HEK293T (cell line): Measurements from ENCODE around the gene C22orf15.

ENCODE experiments used
- CTCF ChIA-PET: fragments of 350-600 bp; formaldehyde crosslinking; extraction: SDS; loops from one replicate; lab custom pipeline; 2021; ENCODE audit warnings: antibody characterized with exemption, inconsistent platforms; lab: Yijun Ruan, JAX
- POLR2A ChIA-PET: fragments of 350-600 bp; formaldehyde crosslinking; extraction: SDS; loops from one replicate; lab custom pipeline; 2020; ENCODE audit warnings: antibody characterized with exemption, inconsistent platforms; lab: Yijun Ruan, JAX
- DNase-seq: peaks from one replicate; pipeline ENCODE4 v3.0.0; 2012; ENCODE audit warnings: mixed read lengths; ENCODE audit errors: extremely low spot score
- ARNT ChIP-seq: fragments of 450-650 bp; IDR thresholded peaks from 2 replicates; pipeline ENCODE4 v1.6.1; 2017; ENCODE audit warnings: mild to moderate bottlenecking
- BHLHE40 ChIP-seq: fragments of 450-650 bp; IDR thresholded peaks from 2 replicates; pipeline ENCODE4 v1.6.1; 2016; ENCODE audit warnings: mild to moderate bottlenecking, moderate library complexity, borderline replicate concordance
- CTBP1 ChIP-seq: fragments of 450-650 bp; IDR thresholded peaks from 2 replicates; pipeline ENCODE4 v1.6.1; 2016; ENCODE audit warnings: borderline replicate concordance
- ELF4 ChIP-seq: fragments of 450-650 bp; IDR thresholded peaks from 2 replicates; pipeline ENCODE4 v1.6.1; 2017; ENCODE audit warnings: antibody characterized with exemption
- FOXA1 ChIP-seq: fragments of 450-650 bp; IDR thresholded peaks from 2 replicates; pipeline ENCODE4 v1.6.1; 2016; ENCODE audit warnings: mild to moderate bottlenecking
- FOXK2 ChIP-seq: fragments of 450-650 bp; IDR thresholded peaks from 2 replicates; pipeline ENCODE4 v1.6.1; 2016; ENCODE audit warnings: mild to moderate bottlenecking
- FOXM1 ChIP-seq: fragments of 450-650 bp; IDR thresholded peaks from 2 replicates; pipeline ENCODE4 v1.6.1; 2017; ENCODE audit warnings: mild to moderate bottlenecking, borderline replicate concordance
- HDGF ChIP-seq: fragments of 450-650 bp; IDR thresholded peaks from 2 replicates; pipeline ENCODE4 v1.6.1; 2017; ENCODE audit warnings: antibody characterized with exemption, borderline replicate concordance
- L3MBTL2 ChIP-seq: fragments of 450-650 bp; conservative IDR thresholded peaks from 2 replicates; pipeline ENCODE4 v1.6.1; 2016; ENCODE audit warnings: mild to moderate bottlenecking
- LEF1 ChIP-seq: fragments of 450-650 bp; IDR thresholded peaks from 2 replicates; pipeline ENCODE4 v1.6.1; 2017; ENCODE audit warnings: mild to moderate bottlenecking, borderline replicate concordance
- NFRKB ChIP-seq: fragments of 450-650 bp; IDR thresholded peaks from 2 replicates; pipeline ENCODE4 v1.6.1; 2016; ENCODE audit warnings: mild to moderate bottlenecking, moderate library complexity
- SP1 ChIP-seq: fragments of 450-650 bp; IDR thresholded peaks from 2 replicates; pipeline ENCODE4 v1.6.1; 2017
- SUZ12 ChIP-seq: fragments of 450-650 bp; IDR thresholded peaks from 2 replicates; pipeline ENCODE4 v1.6.1; 2016; ENCODE audit warnings: mild to moderate bottlenecking
- TARDBP ChIP-seq: fragments of 450-650 bp; IDR thresholded peaks from 2 replicates; pipeline ENCODE4 v1.6.1; 2016
- ZNF384 ChIP-seq: fragments of 450-650 bp; IDR thresholded peaks from 2 replicates; pipeline ENCODE4 v1.6.1; 2016
- TF ChIP-seq, protein P1 (sequence below): fragments of 450-650 bp; IDR thresholded peaks from 2 replicates; pipeline ENCODE4 v1.6.1; 2016

Gene C22orf15

DNA sequence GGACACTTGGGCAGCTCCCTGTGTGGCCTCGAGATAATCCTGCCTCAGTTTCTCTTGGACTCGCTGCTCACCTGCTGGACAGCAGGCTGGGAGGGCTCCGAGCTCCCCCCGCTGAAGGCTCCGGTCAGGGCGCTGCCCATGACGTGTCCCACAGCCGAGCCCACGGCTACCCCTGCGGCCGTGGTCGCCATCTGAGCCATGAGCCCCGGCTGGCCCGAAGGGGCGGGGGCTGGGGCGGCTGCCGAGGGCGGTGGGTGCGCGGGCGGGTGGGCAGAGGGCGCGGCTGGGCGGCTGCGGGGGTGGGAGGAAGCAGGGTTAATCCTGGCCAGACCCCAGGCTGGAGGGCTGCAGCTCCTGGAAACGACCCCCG is 4.5 kb downstream of the C22orf15 start:
- DNase-seq, result no peak
- no peak for TF ChIP-seq SUZ12
- TF ChIP-seq, protein P1, sequence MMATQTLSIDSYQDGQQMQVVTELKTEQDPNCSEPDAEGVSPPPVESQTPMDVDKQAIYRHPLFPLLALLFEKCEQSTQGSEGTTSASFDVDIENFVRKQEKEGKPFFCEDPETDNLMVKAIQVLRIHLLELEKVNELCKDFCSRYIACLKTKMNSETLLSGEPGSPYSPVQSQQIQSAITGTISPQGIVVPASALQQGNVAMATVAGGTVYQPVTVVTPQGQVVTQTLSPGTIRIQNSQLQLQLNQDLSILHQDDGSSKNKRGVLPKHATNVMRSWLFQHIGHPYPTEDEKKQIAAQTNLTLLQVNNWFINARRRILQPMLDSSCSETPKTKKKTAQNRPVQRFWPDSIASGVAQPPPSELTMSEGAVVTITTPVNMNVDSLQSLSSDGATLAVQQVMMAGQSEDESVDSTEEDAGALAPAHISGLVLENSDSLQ, result no peak
- no peak for TF ChIP-seq FOXK2
- TF ChIP-seq HDGF, result no peak
- no peak for TF ChIP-seq ZNF384
- no peak for TF ChIP-seq FOXA1
- no peak for TF ChIP-seq FOXM1
- no peak for TF ChIP-seq NFRKB
- TF ChIP-seq TARDBP, result no peak
- TF ChIP-seq L3MBTL2, result no peak
- no peak for TF ChIP-seq LEF1
- TF ChIP-seq SP1, result no peak
- TF ChIP-seq ARNT, result no peak
- TF ChIP-seq BHLHE40, result no peak
- no peak for TF ChIP-seq CTBP1
- no peak for TF ChIP-seq ELF4
- CTCF ChIA-PET, result interaction anchor here (0.6 to 1.1 kb wide), 7 partner anchors 8 to 85 kb away, joined by 3 to 5 read pairs (median 3); no protein-coding TSS in a partner anchor
- POLR2A ChIA-PET, result interaction anchor here (0.6 to 2.6 kb wide), 18 partner anchors 8 to 204 kb away, joined by 3 to 19 read pairs (median 4); partner anchors contain the start of genes MIF, SLC2A11, VPREB3 and ZNF70

DNA sequence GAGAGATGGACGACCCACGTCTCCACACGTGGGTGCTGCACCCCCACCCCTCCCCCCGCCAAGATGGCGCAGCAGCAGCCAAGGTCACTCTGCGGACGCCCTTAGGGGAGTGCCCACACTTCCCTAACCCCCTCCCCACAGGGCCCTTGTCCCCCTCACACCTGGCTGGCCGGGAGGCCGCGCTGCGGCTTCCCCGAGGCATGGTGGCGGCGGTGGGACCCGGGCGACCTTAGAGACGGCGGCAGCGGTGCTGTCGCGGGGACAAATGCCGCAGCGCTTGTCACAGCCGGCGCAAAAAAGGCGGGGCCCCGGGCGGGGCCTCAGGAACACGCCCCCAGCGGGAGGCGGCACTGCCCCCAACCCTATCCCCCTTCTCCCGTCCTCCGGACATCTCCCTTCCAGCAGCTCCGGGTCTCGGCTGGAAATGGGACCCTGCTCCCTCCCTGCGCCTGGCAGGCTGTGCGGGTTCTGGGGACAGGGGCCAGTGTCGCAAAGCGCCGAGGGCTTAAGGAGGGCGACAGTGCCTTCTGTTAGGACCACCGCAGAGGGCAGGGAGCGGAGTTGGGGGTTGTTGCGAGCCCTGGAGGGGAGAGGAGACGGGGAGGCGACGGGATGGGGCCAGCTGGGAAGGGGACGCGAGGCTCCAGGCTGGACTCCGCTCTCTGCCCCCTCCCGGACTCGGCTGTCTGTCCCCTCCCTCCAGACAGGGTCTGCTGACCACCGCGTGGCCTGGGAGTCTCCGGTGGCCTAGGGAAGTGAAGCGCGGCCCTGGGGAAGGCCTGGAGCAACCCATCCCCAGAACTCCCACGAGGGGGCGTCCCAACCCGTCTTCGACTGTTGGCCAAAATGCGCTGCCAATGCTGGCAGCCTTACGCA is 5.1 kb downstream of the C22orf15 start, which contains the start of gene CHCHD10:
Gene CHCHD10 (minus strand): TSS at position 300 of the 876 bp plus-strand sequence. CDS start 98 bp downstream, at position 202.
- peak; percentile 92 for DNase-seq
- TF ChIP-seq L3MBTL2, result peak; percentile 69
- no peak for TF ChIP-seq BHLHE40
- TF ChIP-seq LEF1, result peak; percentile 33; the same call in 1 of the 2 replicates
- no peak for TF ChIP-seq ELF4
- TF ChIP-seq, protein P1, result no peak
- TF ChIP-seq CTBP1, result no peak
- TF ChIP-seq NFRKB, result no peak
- TF ChIP-seq HDGF, result peak; percentile 99
- CTCF ChIA-PET, result interaction anchor here (0.6 to 1.2 kb wide), 8 partner anchors 8 to 85 kb away, joined by 3 to 7 read pairs (median 3); no protein-coding TSS in a partner anchor
- POLR2A ChIA-PET, result interaction anchor here (0.8 to 2.6 kb wide), 16 partner anchors 9 to 126 kb away, joined by 3 to 19 read pairs (median 4); partner anchors contain the start of genes MIF, SLC2A11, VPREB3 and ZNF70

DNA sequence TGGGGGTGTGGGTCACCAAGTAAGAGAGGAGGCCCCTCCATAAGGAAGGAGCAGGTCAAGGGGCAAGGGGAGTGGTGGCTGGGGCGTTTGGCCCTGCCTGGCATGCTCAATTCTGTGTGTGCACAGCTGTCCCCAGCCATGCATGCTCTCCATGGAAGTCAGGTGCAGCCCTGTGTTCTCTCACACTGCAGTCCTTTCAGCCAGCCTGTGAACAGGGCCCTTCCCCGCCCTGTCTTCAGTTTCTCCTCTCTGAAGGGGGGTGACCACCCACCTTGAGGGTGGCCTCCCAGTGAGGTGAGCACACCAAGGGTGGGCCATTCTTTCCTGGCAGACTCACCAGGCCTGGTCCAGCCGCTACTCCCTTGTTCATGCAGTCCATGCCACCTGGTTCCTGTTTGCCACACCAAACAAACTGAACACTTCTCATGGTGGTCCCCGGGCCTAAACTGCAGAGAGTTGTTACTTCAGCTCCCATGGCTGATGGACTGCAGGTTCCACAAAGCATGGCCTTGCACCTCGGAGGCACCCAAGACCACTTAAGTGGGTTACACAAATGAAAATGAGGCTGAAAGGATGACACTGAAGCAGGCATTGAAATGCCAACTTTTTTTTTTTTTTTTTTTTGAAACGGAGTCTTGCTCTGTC is 6.7 kb downstream of the C22orf15 start:
- DNase-seq, result no peak
- CTCF ChIA-PET, result interaction anchor here (0.6 to 1.2 kb wide), 4 partner anchors 12 to 81 kb away, joined by 3 to 7 read pairs (median 4); no protein-coding TSS in a partner anchor

DNA sequence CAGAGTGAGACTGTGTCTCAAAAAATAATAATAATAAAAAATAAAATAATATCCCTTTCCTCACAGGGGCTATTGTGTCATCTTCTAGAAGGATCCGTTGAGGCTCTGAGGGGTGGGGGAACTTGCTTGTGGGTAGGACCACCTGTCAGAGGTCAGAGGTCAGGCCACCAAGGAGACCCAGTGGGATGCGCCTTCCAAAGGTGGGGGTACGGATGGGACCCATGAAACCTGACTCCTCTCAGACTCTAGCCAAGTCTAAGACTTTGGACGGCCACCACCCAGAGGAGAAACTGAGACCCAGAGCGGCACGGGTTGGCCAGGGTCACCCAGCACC is 9.5 kb downstream of the C22orf15 start:
- TF ChIP-seq, protein P1, result no peak
- TF ChIP-seq TARDBP (no peak), FOXK2 (no peak), ZNF384 (no peak), HDGF (no peak), NFRKB (no peak)
- ChIA-PET CTCF (interaction anchor here (0.7 kb wide), 1 partner anchor 1561 kb away, joined by 3 read pairs; no protein-coding TSS in a partner anchor), POLR2A (interaction anchor here (0.8 to 1.0 kb wide), 2 partner anchors 13 to 85 kb away, joined by 3 to 4 read pairs; partner anchors contain the start of gene SLC2A11)
- no peak for DNase-seq

More for the DNA sequence above, 6.7 kb downstream of the C22orf15 start:
- POLR2A ChIA-PET, result interaction anchor here (0.9 to 2.6 kb wide), 2 partner anchors 80 to 88 kb away, joined by 3 to 15 read pairs (median 3); partner anchors contain the start of gene SLC2A11
- TF ChIP-seq HDGF (no peak), ZNF384 (no peak), L3MBTL2 (no peak), NFRKB (no peak), SUZ12 (no peak), SP1 (no peak), BHLHE40 (no peak), TARDBP (no peak), LEF1 (no peak), ARNT (no peak), FOXM1 (no peak), ELF4 (no peak), CTBP1 (no peak), FOXA1 (no peak), FOXK2 (no peak)
- TF ChIP-seq, protein P1, result no peak
